Gastroesophageal sphincter (tissue), 4 donors: Measurements from ENCODE around the gene HS2ST1. TPM values are rescaled to one million over a fixed set of nuclear protein-coding genes. Genes with fewer than 3 reads are reported as not detected.

Source experiments
- ATAC-seq: fragments of 150-250 bp; one replicate; pipeline ENCODE4 v1.9.1; 2016; ENCODE audit warnings: mild to moderate bottlenecking, moderate library complexity
- H3K27ac ChIP-seq, 4 donors: fragments of 200-600 bp; sonication (generic) in 3 of 4; 1 replicate in 3 of 4; 2 replicates in 1 of 4; pipeline ENCODE4 v1.5.1; 2016 to 2019
- H3K27me3 ChIP-seq: fragments of 200-600 bp; sonication (generic); one replicate; pipeline ENCODE4 v1.5.1; 2019
- H3K36me3 ChIP-seq, 2 donors: fragments of 200-600 bp; sonication (generic); one replicate each; pipeline ENCODE4 v1.5.1; 2019; ENCODE audit warnings: control low read depth in 1 of 2
- H3K4me1 ChIP-seq, 3 donors: fragments of 200-600 bp; sonication (generic); 1 replicate in 2 of 3; 2 replicates in 1 of 3; pipeline ENCODE4 v1.5.1; 2016 to 2019; ENCODE audit warnings: control low read depth in 2 of 3
- H3K4me3 ChIP-seq, 2 donors: fragments of 200-600 bp; sonication (generic); one replicate each; pipeline ENCODE4 v1.5.1; 2019; ENCODE audit warnings: mild to moderate bottlenecking in 1 of 2, moderate library complexity in 1 of 2
- H3K9me3 ChIP-seq, 3 donors: fragments of 200-600 bp; sonication (generic); one replicate each; pipeline ENCODE4 v1.5.1; 2017 to 2019; ENCODE audit warnings: control low read depth in 2 of 3
- CTCF ChIP-seq, 4 experiments: fragments of 200-600 bp in 2 of 4; fragments of 450-650 bp in 2 of 4; sonication (generic) in 1 of 4; IDR thresholded peaks; one replicate each; pipeline ENCODE4 v1.5.1; 2017 to 2019; ENCODE audit warnings: antibody characterized with exemption in 4 of 4, mild to moderate bottlenecking in 2 of 4, moderate library complexity in 2 of 4
- EP300 ChIP-seq: sonication (generic); formaldehyde crosslinking; IDR thresholded peaks from one replicate; pipeline ENCODE4 v1.6.1; 2017; ENCODE audit warnings: antibody characterized with exemption, mild to moderate bottlenecking
- POLR2A ChIP-seq, 2 donors: fragments of 450-650 bp; IDR thresholded peaks; one replicate each; pipeline ENCODE4 v1.6.1; 2017; ENCODE audit warnings: antibody characterized with exemption in 2 of 2, mild to moderate bottlenecking in 2 of 2, moderate library complexity in 1 of 2
- POLR2AphosphoS5 ChIP-seq: sonication (generic); formaldehyde crosslinking; IDR thresholded peaks from one replicate; pipeline ENCODE4 v1.6.1; 2017; ENCODE audit warnings: antibody characterized with exemption
- WGBS, 2 donors: methylation state at CpG; one replicate each; pipeline ENCODE4 v1.1.5; 2018; ENCODE audit warnings: low coverage in 1 of 2; 5-methylcytosine and 5-hydroxymethylcytosine counted together
- total RNA-seq, 4 donors: library from RNA; depleted of rRNA; stranded (reverse); fragments of >200 nt; gene quantifications; one replicate each; pipeline ENCODE4 v1.1.0, GENCODE V29; 2016

HS2ST1 gene
- total RNA-seq, 4 donors from 2014 or later = 10.3 to 17.0 (median 11.7) TPM

GRCh38 chr1:87084244-87084836, 169.9 kb downstream of the HS2ST1 start:
- H3K4me3 ChIP-seq = no peak overlapping the region
- peak; percentile 43 for ATAC-seq
- 0 to 24% methylated on average over 3 of the region's 3 CpGs for WGBS, 2 donors
- no peaks in the 10 kb centered on the region for H3K4me1 ChIP-seq
- H3K27ac ChIP-seq = no peak overlapping the region
- no peaks in the 10 kb centered on the region for H3K9me3 ChIP-seq
- TF ChIP-seq POLR2AphosphoS5 (no peak), CTCF (IDR thresholded peaks at IDR 0.05) (peak; percentile 36 to 63 (median 46))
- H3K27me3 ChIP-seq = no peaks in the 10 kb centered on the region
- no peaks in the 10 kb centered on the region for H3K36me3 ChIP-seq

GRCh38 chr1:87086120-87086519, 171.7 kb downstream of the HS2ST1 start:
- Histone ChIP-seq H3K9me3 (no peaks in the 10 kb centered on the region), H3K27ac (no peak overlapping the region), H3K4me1 (no peaks in the 10 kb centered on the region), H3K4me3 (no peak overlapping the region), H3K27me3 (no peaks in the 10 kb centered on the region), H3K36me3 (no peaks in the 10 kb centered on the region)
- no peak for ATAC-seq
- WGBS, 2 donors = 82 to 87% methylated on average over 7 to 8 of the region's 8 CpGs
- TF ChIP-seq CTCF (IDR thresholded peaks at IDR 0.05) = no peak
- TF ChIP-seq POLR2A (IDR thresholded peaks at IDR 0.05) = no peak
- no peak for TF ChIP-seq POLR2AphosphoS5
- TF ChIP-seq EP300 = no peak

GRCh38 chr1:87089070-87089736, 174.8 kb downstream of the HS2ST1 start:
- H3K27me3 ChIP-seq = no peaks in the 10 kb centered on the region
- TF ChIP-seq EP300 (no peak), POLR2AphosphoS5 (no peak), CTCF (IDR thresholded peaks at IDR 0.05) (no peak), POLR2A (IDR thresholded peaks at IDR 0.05) (no peak)
- H3K4me3 ChIP-seq = no peak overlapping the region
- ATAC-seq = no peak
- no peak overlapping the region for H3K27ac ChIP-seq
- no peaks in the 10 kb centered on the region for H3K9me3 ChIP-seq
- no peaks in the 10 kb centered on the region for H3K4me1 ChIP-seq
- 72 to 74% methylated on average over 5 of the region's 5 CpGs for WGBS, 2 donors
- H3K36me3 ChIP-seq = no peaks in the 10 kb centered on the region

GRCh38 chr1:87089823-87090222, 175.4 kb downstream of the HS2ST1 start:
- TF ChIP-seq POLR2AphosphoS5 (no peak), EP300 (no peak), POLR2A (IDR thresholded peaks at IDR 0.05) (no peak)
- Histone ChIP-seq H3K4me1 (no peaks in the 10 kb centered on the region), H3K4me3 (no peak overlapping the region), H3K36me3 (no peaks in the 10 kb centered on the region), H3K27ac (no peak overlapping the region), H3K27me3 (no peaks in the 10 kb centered on the region), H3K9me3 (no peaks in the 10 kb centered on the region)
- 85 to 100% methylated on average over 2 of the region's 2 CpGs for WGBS, 2 donors
- no peak for ATAC-seq

- no peak for ATAC-seq
- no peaks in the 10 kb centered on the region for H3K27me3 ChIP-seq
- no peaks in the 10 kb centered on the region for H3K36me3 ChIP-seq
- 84 to 100% methylated on average over 1 to 2 of the region's 2 CpGs for WGBS, 2 donors
- no peak overlapping the region for H3K27ac ChIP-seq
- TF ChIP-seq CTCF (IDR thresholded peaks at IDR 0.05) (no peak), EP300 (no peak), POLR2AphosphoS5 (no peak), POLR2A (IDR thresholded peaks at IDR 0.05) (no peak)
- no peaks in the 10 kb centered on the region for H3K9me3 ChIP-seq
- no peak overlapping the region for H3K4me3 ChIP-seq
- no peaks in the 10 kb centered on the region for H3K4me1 ChIP-seq
These were observed 177.0 kb downstream of the HS2ST1 start for GRCh38 chr1:87091425-87091824.
